MM.1S (cell line): ENCODE results near the gene SPATA12.

Source experiments
- DNase-seq: peaks from one replicate; pipeline ENCODE4 v3.0.0-alpha.2; 2015
- H2AFZ ChIP-seq: fragments of 300-600 bp; sonication (generic); 2 replicates; pipeline ENCODE4 v1.6.0; 2016; ENCODE audit warnings: antibody characterized with exemption, low read length
- H3F3A ChIP-seq: fragments of 300-600 bp; sonication (generic); 2 replicates; pipeline ENCODE4 v1.6.1; 2016; ENCODE audit warnings: mild to moderate bottlenecking, antibody characterized with exemption, low read length, moderate library complexity, mixed read lengths; ENCODE audit not compliant: insufficient read depth
- H3K27ac ChIP-seq: fragments of 300-600 bp; sonication (generic); 2 replicates; pipeline ENCODE4 v1.5.1; 2016; ENCODE audit warnings: mild to moderate bottlenecking, low read length
- H3K27me3 ChIP-seq: fragments of 300-600 bp; sonication (generic); replicated peaks from 2 replicates; pipeline ENCODE4 v1.6.0; 2016; ENCODE audit warnings: low read length; ENCODE audit not compliant: insufficient read depth
- H3K36me3 ChIP-seq: fragments of 300-600 bp; sonication (generic); replicated peaks from 2 replicates; pipeline ENCODE4 v1.6.1; 2016; ENCODE audit warnings: mild to moderate bottlenecking, low read length, mixed read lengths; ENCODE audit not compliant: insufficient read depth
- H3K4me1 ChIP-seq: fragments of 300-600 bp; sonication (generic); 2 replicates; pipeline ENCODE4 v1.6.1; 2016; ENCODE audit warnings: low read length, mixed read lengths
- H3K4me2 ChIP-seq: fragments of 300-600 bp; sonication (generic); 2 replicates; pipeline ENCODE4 v1.6.0; 2016; ENCODE audit warnings: low read depth, low read length
- H3K4me3 ChIP-seq: fragments of 300-600 bp; sonication (generic); 2 replicates; pipeline ENCODE4 v1.5.1; 2016; ENCODE audit warnings: low read length, mixed read lengths
- H3K79me2 ChIP-seq: fragments of 300-600 bp; sonication (generic); 2 replicates; pipeline ENCODE4 v1.6.1; 2016; ENCODE audit warnings: mixed run types, low read length, mixed read lengths
- H3K9ac ChIP-seq: fragments of 300-600 bp; sonication (generic); 2 replicates; pipeline ENCODE4 v1.6.1; 2016; ENCODE audit warnings: low read length, mixed read lengths
- H3K9me2 ChIP-seq: fragments of 300-600 bp; sonication (generic); replicated peaks from 2 replicates; pipeline ENCODE4 v1.6.1; 2016; ENCODE audit warnings: mild to moderate bottlenecking, low read length, mixed read lengths; ENCODE audit not compliant: insufficient read depth
- H3K9me3 ChIP-seq: fragments of 300-600 bp; sonication (generic); replicated peaks from 2 replicates; pipeline ENCODE4 v1.6.1; 2016; ENCODE audit warnings: mild to moderate bottlenecking, low read length, mixed read lengths; ENCODE audit not compliant: insufficient read depth
- H4K20me1 ChIP-seq: fragments of 300-600 bp; sonication (generic); 2 replicates; pipeline ENCODE4 v1.6.1; 2016; ENCODE audit warnings: mild to moderate bottlenecking, low read length, moderate library complexity, mixed read lengths; ENCODE audit not compliant: insufficient read depth
- EZH2 ChIP-seq: fragments of 300-600 bp; sonication (generic); optimal IDR thresholded peaks from 2 replicates; pipeline ENCODE3; 2017; ENCODE audit warnings: low read depth, mild to moderate bottlenecking, antibody characterized with exemption, low read length, mixed read lengths
- EZH2phosphoT487 ChIP-seq: fragments of 300-600 bp; sonication (generic); IDR thresholded peaks from 2 replicates; pipeline ENCODE4 v1.6.1; 2018; ENCODE audit warnings: antibody characterized with exemption, low read length
- TF ChIP-seq, protein P1 (sequence below): fragments of 300-600 bp; sonication (generic); IDR thresholded peaks from 2 replicates; pipeline ENCODE4 v1.5.1; 2016; ENCODE audit warnings: antibody characterized with exemption, low read length, mixed read lengths

Gene SPATA12

DNA sequence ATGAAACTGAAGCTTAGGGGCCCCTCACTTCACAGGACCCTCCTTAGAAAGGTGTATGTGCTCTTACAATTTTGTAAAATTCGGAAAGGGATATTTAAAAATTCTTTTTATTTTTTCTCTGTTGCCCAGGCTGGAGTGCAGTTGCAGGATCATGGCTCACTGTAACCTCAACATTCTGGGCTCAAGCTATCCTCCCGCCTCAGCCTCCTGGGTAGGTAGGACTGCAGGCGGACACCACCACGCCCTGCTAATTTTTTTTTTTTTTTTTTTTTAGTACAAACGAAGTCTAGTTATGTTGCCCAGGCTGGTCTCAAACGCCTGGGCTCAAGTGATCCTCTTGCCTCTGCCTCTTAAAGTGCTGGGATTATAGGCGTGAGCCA, 45.1 kb upstream of the SPATA12 start:
- H2AFZ ChIP-seq = no peak overlapping the region

DNA sequence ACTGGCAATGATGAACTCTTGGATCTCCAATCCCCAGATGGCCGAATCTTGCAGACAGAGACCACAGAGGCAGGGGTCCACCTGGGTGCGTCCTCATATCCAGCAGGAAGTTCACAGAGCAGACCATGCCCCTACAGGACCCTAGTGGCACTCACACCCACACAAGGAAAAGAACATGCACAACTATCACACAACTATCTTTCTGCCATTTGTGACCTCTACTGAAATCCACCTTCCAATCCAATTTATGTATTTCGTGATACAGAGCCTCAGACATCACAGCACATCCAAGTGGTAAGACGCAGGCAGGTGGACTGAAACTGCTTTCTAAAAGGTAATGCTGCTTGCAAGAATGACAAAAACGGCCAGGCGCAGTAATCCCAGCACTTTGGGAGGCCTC, 44.6 kb upstream of the SPATA12 start:
- no peaks in the 10 kb centered on the region for H3F3A ChIP-seq
- no peaks in the 10 kb centered on the region for H3K36me3 ChIP-seq
- no peaks in the 10 kb centered on the region for H3K9me3 ChIP-seq
- no peaks in the 10 kb centered on the region for H4K20me1 ChIP-seq
- no peak overlapping the region for H3K4me3 ChIP-seq
- DNase-seq = no peak
- H3K27me3 ChIP-seq = no peaks in the 10 kb centered on the region
- H3K79me2 ChIP-seq = no peaks in the 10 kb centered on the region
- H3K9ac ChIP-seq = no peak overlapping the region
- no peak for TF ChIP-seq EZH2phosphoT487
- no peak for TF ChIP-seq EZH2
- TF ChIP-seq, protein P1, sequence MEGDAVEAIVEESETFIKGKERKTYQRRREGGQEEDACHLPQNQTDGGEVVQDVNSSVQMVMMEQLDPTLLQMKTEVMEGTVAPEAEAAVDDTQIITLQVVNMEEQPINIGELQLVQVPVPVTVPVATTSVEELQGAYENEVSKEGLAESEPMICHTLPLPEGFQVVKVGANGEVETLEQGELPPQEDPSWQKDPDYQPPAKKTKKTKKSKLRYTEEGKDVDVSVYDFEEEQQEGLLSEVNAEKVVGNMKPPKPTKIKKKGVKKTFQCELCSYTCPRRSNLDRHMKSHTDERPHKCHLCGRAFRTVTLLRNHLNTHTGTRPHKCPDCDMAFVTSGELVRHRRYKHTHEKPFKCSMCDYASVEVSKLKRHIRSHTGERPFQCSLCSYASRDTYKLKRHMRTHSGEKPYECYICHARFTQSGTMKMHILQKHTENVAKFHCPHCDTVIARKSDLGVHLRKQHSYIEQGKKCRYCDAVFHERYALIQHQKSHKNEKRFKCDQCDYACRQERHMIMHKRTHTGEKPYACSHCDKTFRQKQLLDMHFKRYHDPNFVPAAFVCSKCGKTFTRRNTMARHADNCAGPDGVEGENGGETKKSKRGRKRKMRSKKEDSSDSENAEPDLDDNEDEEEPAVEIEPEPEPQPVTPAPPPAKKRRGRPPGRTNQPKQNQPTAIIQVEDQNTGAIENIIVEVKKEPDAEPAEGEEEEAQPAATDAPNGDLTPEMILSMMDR = no peak
- H3K9me2 ChIP-seq = no peaks in the 10 kb centered on the region
- H3K4me2 ChIP-seq = no peak overlapping the region
- H2AFZ ChIP-seq = no peak overlapping the region
- H3K4me1 ChIP-seq = no peaks in the 10 kb centered on the region
- no peak overlapping the region for H3K27ac ChIP-seq

More for the DNA sequence above, 45.1 kb upstream of the SPATA12 start:
- H3K4me1 ChIP-seq = no peaks in the 10 kb centered on the region
- H4K20me1 ChIP-seq = no peaks in the 10 kb centered on the region
- no peak for DNase-seq
- no peaks in the 10 kb centered on the region for H3K27me3 ChIP-seq
- H3K9me2 ChIP-seq = no peaks in the 10 kb centered on the region
- H3K4me2 ChIP-seq = no peak overlapping the region
- no peak overlapping the region for H3K27ac ChIP-seq
- no peak overlapping the region for H3K9ac ChIP-seq
- H3F3A ChIP-seq = no peaks in the 10 kb centered on the region
- no peak overlapping the region for H3K4me3 ChIP-seq
- no peaks in the 10 kb centered on the region for H3K9me3 ChIP-seq
- no peak for TF ChIP-seq EZH2
- no peaks in the 10 kb centered on the region for H3K36me3 ChIP-seq
- H3K79me2 ChIP-seq = no peaks in the 10 kb centered on the region

DNA sequence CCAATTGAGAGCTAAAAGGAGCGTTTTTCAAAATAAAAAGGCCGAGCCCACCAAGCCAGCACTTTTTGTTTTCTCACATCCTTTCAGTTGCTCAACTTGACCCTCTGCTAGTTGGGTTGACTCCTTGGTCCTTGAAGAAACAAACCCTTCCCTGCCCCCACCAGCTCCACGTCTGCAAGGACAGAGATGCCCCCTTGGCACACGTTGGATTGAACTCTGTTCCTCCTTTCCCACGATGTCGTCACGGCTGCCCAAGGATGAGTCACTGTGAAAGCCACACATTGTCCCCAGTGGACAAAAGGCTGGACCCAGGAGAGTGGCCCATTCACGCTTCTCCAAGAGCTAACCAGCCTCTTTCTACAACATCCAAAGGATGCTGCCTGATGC, 43.0 kb upstream of the SPATA12 start:
- H3K4me3 ChIP-seq = no peak overlapping the region
- H3K9ac ChIP-seq = no peak overlapping the region
- no peak overlapping the region for H3K27ac ChIP-seq
- TF ChIP-seq EZH2 (no peak), EZH2phosphoT487 (no peak)
- TF ChIP-seq, protein P1 = no peak
- H3K79me2 ChIP-seq = no peaks in the 10 kb centered on the region
- no peak overlapping the region for H3K4me2 ChIP-seq
- no peaks in the 10 kb centered on the region for H4K20me1 ChIP-seq
- DNase-seq = no peak
- no peaks in the 10 kb centered on the region for H3K36me3 ChIP-seq
- no peaks in the 10 kb centered on the region for H3K27me3 ChIP-seq
- no peaks in the 10 kb centered on the region for H3K9me3 ChIP-seq
- H2AFZ ChIP-seq = no peak overlapping the region
- H3K4me1 ChIP-seq = no peaks in the 10 kb centered on the region
- H3K9me2 ChIP-seq = no peaks in the 10 kb centered on the region
- H3F3A ChIP-seq = no peaks in the 10 kb centered on the region

DNA sequence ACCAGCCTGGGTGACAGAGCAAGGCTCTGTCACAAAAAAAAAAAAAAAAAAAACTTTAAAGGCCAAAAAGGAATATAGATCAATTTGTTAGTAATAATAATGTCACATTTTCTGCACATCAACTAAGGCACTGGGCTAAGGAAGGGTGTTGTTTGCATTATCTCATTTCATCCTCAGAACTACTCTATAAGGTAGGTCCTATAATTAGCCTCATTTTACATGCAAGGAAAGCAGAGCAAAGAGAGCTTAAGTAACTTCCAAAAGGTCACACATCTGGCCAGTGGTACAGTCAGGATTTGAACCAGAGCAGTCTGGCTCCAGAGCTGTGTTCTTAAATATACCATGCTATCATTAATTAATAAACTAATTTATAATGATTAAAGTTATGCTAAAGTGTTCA, 42.2 kb upstream of the SPATA12 start:
- Histone ChIP-seq H3K9me3 (no peaks in the 10 kb centered on the region), H3K9ac (no peak overlapping the region), H3K27ac (no peak overlapping the region), H3K36me3 (no peaks in the 10 kb centered on the region), H3K4me3 (no peak overlapping the region), H3K4me1 (no peaks in the 10 kb centered on the region), H3K27me3 (no peaks in the 10 kb centered on the region), H3K79me2 (no peaks in the 10 kb centered on the region), H3F3A (no peaks in the 10 kb centered on the region), H2AFZ (no peak overlapping the region), H3K4me2 (no peak overlapping the region), H4K20me1 (no peaks in the 10 kb centered on the region), H3K9me2 (no peaks in the 10 kb centered on the region)
- TF ChIP-seq, protein P1 = no peak
- TF ChIP-seq EZH2 (no peak), EZH2phosphoT487 (no peak)
- no peak for DNase-seq
